Measurements from ENCODE around the gene HES1. TPM values are rescaled to one million over a fixed set of nuclear protein-coding genes. Genes with fewer than 3 reads are reported as not detected.
A peak's percentile ranks its signal among the peaks of the same experiment; 100 is the strongest.
"Not testable (repeated sequence)": the region's sequence is repeated elsewhere in the genome, so short reads cannot be mapped to it uniquely, and the experiment has no call there.

HES1 gene
- total RNA-seq, 1 donor from 2014 or later: 55.6 TPM

- no peak for DNase-seq (ENCODE audit: low read depth)
- no peak overlapping the region for H3K4me3 ChIP-seq (ENCODE audit: low read depth, low read length)
- TF ChIP-seq CTCF (conservative IDR thresholded peaks at IDR 0.05; ENCODE audit: low read depth, low read length): no peak
Measured at GRCh38 chr3:194090716-194091115, 45.2 kb upstream of the HES1 start.

DNA sequence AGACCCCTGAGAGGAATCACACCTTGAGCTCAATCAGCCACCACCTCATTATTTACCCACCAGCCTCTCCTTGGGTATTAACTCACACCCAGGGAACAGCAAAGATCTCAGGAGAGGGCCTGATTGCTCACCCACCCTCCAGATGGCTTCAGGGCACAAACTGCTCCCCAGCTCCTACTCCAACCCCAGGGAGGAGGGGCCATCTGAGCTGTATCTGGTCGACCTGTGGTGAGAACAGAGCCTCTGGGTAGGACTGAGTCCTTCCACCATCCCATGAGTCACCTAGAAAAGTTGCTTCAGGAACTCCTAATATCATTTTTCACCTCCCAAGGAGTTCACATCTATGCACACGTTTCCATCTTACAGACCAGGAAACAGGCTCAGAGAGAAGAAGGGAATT is 44.8 kb upstream of the HES1 start:
- DNase-seq (ENCODE audit: low read depth): no peak
- TF ChIP-seq CTCF (conservative IDR thresholded peaks at IDR 0.05; ENCODE audit: low read depth, low read length): no peak
- no peak overlapping the region for H3K4me3 ChIP-seq (ENCODE audit: low read depth, low read length)

GRCh38 chr3:194091897-194092296 is 44.1 kb upstream of the HES1 start:
- H3K4me3 ChIP-seq (ENCODE audit: low read depth, low read length): peak overlapping the region; percentile 16
- DNase-seq (ENCODE audit: low read depth): not testable (repeated sequence)

GRCh38 chr3:194092881-194093301 is 43.1 kb upstream of the HES1 start:
- no peak overlapping the region for H3K4me3 ChIP-seq (ENCODE audit: low read depth, low read length)
- TF ChIP-seq CTCF (conservative IDR thresholded peaks at IDR 0.05; ENCODE audit: low read depth, low read length): no peak
- no peak for DNase-seq (ENCODE audit: low read depth)

GRCh38 chr3:194093842-194094241 is 42.1 kb upstream of the HES1 start:
- no peak overlapping the region for H3K4me3 ChIP-seq (ENCODE audit: low read depth, low read length)
- no peak for TF ChIP-seq CTCF (conservative IDR thresholded peaks at IDR 0.05; ENCODE audit: low read depth, low read length)
- DNase-seq (ENCODE audit: low read depth): no peak

- DNase-seq (ENCODE audit: low read depth): no peak
- H3K4me3 ChIP-seq (ENCODE audit: low read depth, low read length): no peak overlapping the region
- no peak for TF ChIP-seq CTCF (conservative IDR thresholded peaks at IDR 0.05; ENCODE audit: low read depth, low read length)
Measured at GRCh38 chr3:194095464-194095863, 40.5 kb upstream of the HES1 start.

DNA sequence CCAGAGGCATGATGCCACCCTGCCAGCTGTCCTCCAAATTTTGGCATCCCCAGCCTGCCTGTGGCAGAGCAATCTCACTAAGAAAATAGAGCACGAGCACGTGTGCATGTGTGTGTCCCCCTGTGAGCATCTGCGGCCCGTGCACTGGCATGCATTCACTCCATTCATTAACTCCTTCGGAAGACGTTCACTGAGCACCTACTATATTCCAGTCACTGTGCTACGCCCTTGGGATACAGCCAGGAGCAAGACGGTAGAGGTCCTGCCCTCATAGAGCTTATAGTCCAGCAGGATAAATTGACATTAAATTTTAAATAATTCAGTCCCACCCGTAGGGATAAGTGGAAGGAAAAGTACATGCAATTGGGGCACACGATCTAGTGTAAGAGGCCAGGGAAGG is 40.0 kb upstream of the HES1 start:
- TF ChIP-seq CTCF (conservative IDR thresholded peaks at IDR 0.05; ENCODE audit: low read depth, low read length): no peak
- DNase-seq (ENCODE audit: low read depth): no peak
- no peak overlapping the region for H3K4me3 ChIP-seq (ENCODE audit: low read depth, low read length)
